Measurements from ENCODE around the gene MTHFD1L. TPM values are rescaled to one million over a fixed set of nuclear protein-coding genes. Genes with fewer than 3 reads are reported as not detected.

The MTHFD1L gene
- total and polyA plus RNA-seq, 3 donors from 2014 or later = 23.4 to 35.3 (median 29.5) TPM

DNA sequence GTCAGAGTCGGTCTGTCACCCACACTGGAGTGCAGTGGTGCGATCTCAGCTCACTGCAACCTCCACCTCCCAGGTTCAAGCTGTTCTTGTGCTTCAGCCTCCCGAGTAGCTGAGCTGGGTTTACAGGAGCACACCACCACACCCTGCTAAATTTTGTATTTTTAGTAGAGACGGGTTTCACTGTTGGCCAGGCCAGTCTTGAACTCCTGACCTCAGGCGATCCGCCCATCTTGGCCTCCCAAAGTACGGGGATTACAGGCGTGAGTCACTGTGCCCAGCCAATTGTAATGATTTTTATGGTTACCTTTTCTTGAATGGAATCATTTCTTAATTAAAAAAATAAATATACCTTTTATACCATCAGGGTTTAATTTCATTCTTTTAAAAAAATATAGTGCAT lies 105.7 kb downstream of the MTHFD1L start:
- Histone ChIP-seq H3K27me3 (no peaks in the 10 kb centered on the region), H3K9me3 (no peaks in the 10 kb centered on the region), H3K4me1 (no peaks in the 10 kb centered on the region), H3K36me3 (ENCODE audit: low read depth, missing control alignments) (no peaks in the 10 kb centered on the region), H3K4me3 (no peak overlapping the region), H3K27ac (no peak overlapping the region)
- TF ChIP-seq POLR2A (IDR thresholded peaks at IDR 0.05) (no peak), CTCF (IDR thresholded peaks at IDR 0.05) (no peak)
- intact Hi-C loops (cut with DNase I; ENCODE audit: low total_unique reads) = no loop called here
- DNase-seq = no peak
- 86 to 90% methylated on average over 8 of the region's 8 CpGs for WGBS, 2 donors

DNA sequence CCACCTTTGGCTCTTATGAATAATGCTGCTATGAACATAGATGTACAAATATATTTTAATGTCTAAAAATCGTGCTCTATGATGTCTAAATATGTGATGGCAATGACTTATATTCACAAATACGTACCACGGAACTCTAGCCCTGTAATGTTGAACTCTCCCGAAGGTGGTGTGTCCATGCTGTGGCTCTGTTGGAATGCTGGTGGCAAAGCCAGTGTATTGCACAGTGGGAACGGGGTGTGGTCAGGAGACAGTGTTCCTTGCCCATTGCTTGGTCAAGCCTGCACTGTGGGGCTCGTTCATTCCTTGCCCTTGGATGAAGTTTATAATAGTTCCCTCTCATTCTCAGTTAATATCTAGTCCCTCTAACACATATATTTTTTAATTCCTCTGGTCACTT lies 109.6 kb downstream of the MTHFD1L start:
- no peak overlapping the region for H3K4me3 ChIP-seq
- no peak for DNase-seq
- 91 to 93% methylated on average over 6 of the region's 6 CpGs for WGBS, 2 donors
- H3K9me3 ChIP-seq = no peaks in the 10 kb centered on the region
- H3K4me1 ChIP-seq = no peaks in the 10 kb centered on the region
- H3K36me3 ChIP-seq (ENCODE audit: low read depth, missing control alignments) = no peaks in the 10 kb centered on the region
- H3K27me3 ChIP-seq = no peaks in the 10 kb centered on the region
- TF ChIP-seq POLR2A (IDR thresholded peaks at IDR 0.05) (no peak), CTCF (IDR thresholded peaks at IDR 0.05) (no peak)
- intact Hi-C loops (cut with DNase I; ENCODE audit: low total_unique reads) = no loop called here
- no peak overlapping the region for H3K27ac ChIP-seq

- no peaks in the 10 kb centered on the region for H3K27me3 ChIP-seq
- no peak for DNase-seq
- H3K4me3 ChIP-seq = no peak overlapping the region
- no peaks in the 10 kb centered on the region for H3K36me3 ChIP-seq (ENCODE audit: low read depth, missing control alignments)
- intact Hi-C loops (cut with DNase I; ENCODE audit: low total_unique reads) = no loop called here
- no peaks in the 10 kb centered on the region for H3K9me3 ChIP-seq
- no peaks in the 10 kb centered on the region for H3K4me1 ChIP-seq
- no peak overlapping the region for H3K27ac ChIP-seq
- TF ChIP-seq POLR2A (IDR thresholded peaks at IDR 0.05) (no peak), CTCF (IDR thresholded peaks at IDR 0.05) (no peak)
- 71 to 77% methylated on average over 2 of the region's 2 CpGs for WGBS, 2 donors
Measured at GRCh38 chr6:150977281-150977680, 111.8 kb downstream of the MTHFD1L start.

- no peak overlapping the region for H3K4me3 ChIP-seq
- intact Hi-C loops (cut with DNase I; ENCODE audit: low total_unique reads) = no loop called here
- no peaks in the 10 kb centered on the region for H3K4me1 ChIP-seq
- no peaks in the 10 kb centered on the region for H3K9me3 ChIP-seq
- no peak for DNase-seq
- 88 to 93% methylated on average over 10 of the region's 10 CpGs for WGBS, 2 donors
- no peaks in the 10 kb centered on the region for H3K27me3 ChIP-seq
- H3K36me3 ChIP-seq (ENCODE audit: low read depth, missing control alignments) = no peaks in the 10 kb centered on the region
- TF ChIP-seq POLR2A (IDR thresholded peaks at IDR 0.05) (no peak), CTCF (IDR thresholded peaks at IDR 0.05) (no peak)
- H3K27ac ChIP-seq = no peak overlapping the region
Measured at GRCh38 chr6:150978624-150979023, 113.1 kb downstream of the MTHFD1L start.

- Histone ChIP-seq H3K36me3 (ENCODE audit: low read depth, missing control alignments) (no peaks in the 10 kb centered on the region), H3K4me3 (no peak overlapping the region), H3K27me3 (no peaks in the 10 kb centered on the region), H3K27ac (no peak overlapping the region), H3K4me1 (no peaks in the 10 kb centered on the region), H3K9me3 (no peaks in the 10 kb centered on the region)
- TF ChIP-seq CTCF (IDR thresholded peaks at IDR 0.05) (no peak), POLR2A (IDR thresholded peaks at IDR 0.05) (no peak)
- intact Hi-C loops (cut with DNase I; ENCODE audit: low total_unique reads) = no loop called here
- DNase-seq = no peak
- 91 to 93% methylated on average over 6 of the region's 6 CpGs for WGBS, 2 donors
Measured at GRCh38 chr6:150979826-150980350, 114.4 kb downstream of the MTHFD1L start.
